ENCODE results near the gene SLC25A48.

SLC25A48 gene

GRCh38 chr5:135916638-135917263, 82.3 kb downstream of the SLC25A48 start:
- no peak for DNase-seq (ENCODE audit: low read depth in 2 of 2, low spot score in 1 of 2)

- no peak for DNase-seq (ENCODE audit: low read depth in 2 of 2, low spot score in 1 of 2)
Observed at GRCh38 chr5:135920199-135920598, 85.7 kb downstream of the SLC25A48 start.

GRCh38 chr5:135921388-135921787, 86.9 kb downstream of the SLC25A48 start:
- no peak for DNase-seq (ENCODE audit: low read depth in 2 of 2, low spot score in 1 of 2)

GRCh38 chr5:135930029-135930948, 95.8 kb downstream of the SLC25A48 start:
- no peak for DNase-seq (ENCODE audit: low read depth in 2 of 2, low spot score in 1 of 2)

- DNase-seq (ENCODE audit: low read depth in 2 of 2, low spot score in 1 of 2), result no peak
Observed at GRCh38 chr5:135930949-135931295, 96.5 kb downstream of the SLC25A48 start.

GRCh38 chr5:135934939-135935338, 100.5 kb downstream of the SLC25A48 start:
- DNase-seq (ENCODE audit: low read depth in 2 of 2, low spot score in 1 of 2), result no peak

- DNase-seq (ENCODE audit: low read depth in 2 of 2, low spot score in 1 of 2), result no peak
Observed at GRCh38 chr5:135937245-135937911, 102.9 kb downstream of the SLC25A48 start.
